Common myeloid progenitor, CD34-positive (primary cell): ENCODE results near the gene DCBLD2.

ENCODE experiments used
- CTCF ChIA-PET: fragments of 350-600 bp; sonication (Branson Sonifier 250); formaldehyde crosslinking; loops from one replicate; lab custom pipeline; 2021; ENCODE audit warnings: antibody characterized with exemption; lab: Charles Lee
- POLR2A ChIA-PET: fragments of 350-600 bp; sonication (Branson Sonifier 250); formaldehyde crosslinking; loops from one replicate; lab custom pipeline; 2021; ENCODE audit warnings: antibody characterized with exemption; lab: Charles Lee
- DNase-seq, 3 donors: peaks; one replicate each; pipeline versions ENCODE4 v3.0.0 to v3.0.0-alpha.2; 2013
- H3K27ac ChIP-seq, 2 experiments: 1 replicate in 1 of 2; 2 replicates in 1 of 2; pipeline ENCODE4 v1.7.0; 2013; ENCODE audit warnings: inconsistent platforms in 2 of 2, low read length in 2 of 2, mild to moderate bottlenecking in 2 of 2, low read depth in 1 of 2, moderate library complexity in 1 of 2; ENCODE audit not compliant: severe bottlenecking in 2 of 2, insufficient read depth in 1 of 2, poor library complexity in 1 of 2
- H3K27me3 ChIP-seq, 5 experiments: replicated peaks in 2 of 5; 1 replicate in 3 of 5; 2 replicates in 2 of 5; pipeline versions ENCODE4 v1.6.1 to v1.7.0; 2013; ENCODE audit warnings: low read length in 4 of 5, mild to moderate bottlenecking in 2 of 5, moderate library complexity in 2 of 5, inconsistent platforms in 1 of 5; ENCODE audit not compliant: insufficient read depth in 5 of 5, control insufficient read depth in 4 of 5
- H3K36me3 ChIP-seq, 4 experiments: 1 replicate in 2 of 4; 2 replicates in 2 of 4; pipeline versions ENCODE4 v1.6.1 to v1.7.0; 2013; ENCODE audit warnings: low read length in 3 of 4, control low read depth in 1 of 4, mild to moderate bottlenecking in 1 of 4; ENCODE audit not compliant: control insufficient read depth in 4 of 4, insufficient read depth in 4 of 4
- H3K4me1 ChIP-seq, 4 experiments: 1 replicate in 3 of 4; 2 replicates in 1 of 4; pipeline versions ENCODE4 v1.6.1 to v1.7.1; 2013; ENCODE audit warnings: low read length in 3 of 4, mild to moderate bottlenecking in 3 of 4, control low read depth in 1 of 4, inconsistent platforms in 1 of 4, moderate library complexity in 1 of 4; ENCODE audit not compliant: control insufficient read depth in 4 of 4, insufficient read depth in 4 of 4; ENCODE audit errors: control extremely low read depth in 1 of 4
- H3K4me3 ChIP-seq, 7 experiments: 1 replicate in 4 of 7; 2 replicates in 3 of 7; pipeline versions ENCODE4 v1.5.1 to v1.7.0; 2013; ENCODE audit warnings: mild to moderate bottlenecking in 7 of 7, low read length in 6 of 7, moderate library complexity in 6 of 7, inconsistent platforms in 2 of 7, low read depth in 2 of 7, control low read depth in 1 of 7; ENCODE audit not compliant: insufficient read depth in 4 of 7, control insufficient read depth in 1 of 7; ENCODE audit errors: extremely low read depth in 1 of 7
- H3K9me3 ChIP-seq, 5 experiments: 1 replicate in 4 of 5; 2 replicates in 1 of 5; pipeline versions ENCODE4 v1.6.1 to v1.7.1; 2013; ENCODE audit warnings: low read length in 4 of 5, mild to moderate bottlenecking in 2 of 5, inconsistent platforms in 1 of 5, low read depth in 1 of 5, moderate library complexity in 1 of 5; ENCODE audit not compliant: control insufficient read depth in 4 of 5, insufficient read depth in 2 of 5; ENCODE audit errors: control extremely low read depth in 1 of 5
- WGBS: methylation state at CpG from one replicate; pipeline ENCODE4 v1.1.5; 2013; ENCODE audit not compliant: insufficient coverage; 5-methylcytosine and 5-hydroxymethylcytosine counted together

DCBLD2 gene

DNA sequence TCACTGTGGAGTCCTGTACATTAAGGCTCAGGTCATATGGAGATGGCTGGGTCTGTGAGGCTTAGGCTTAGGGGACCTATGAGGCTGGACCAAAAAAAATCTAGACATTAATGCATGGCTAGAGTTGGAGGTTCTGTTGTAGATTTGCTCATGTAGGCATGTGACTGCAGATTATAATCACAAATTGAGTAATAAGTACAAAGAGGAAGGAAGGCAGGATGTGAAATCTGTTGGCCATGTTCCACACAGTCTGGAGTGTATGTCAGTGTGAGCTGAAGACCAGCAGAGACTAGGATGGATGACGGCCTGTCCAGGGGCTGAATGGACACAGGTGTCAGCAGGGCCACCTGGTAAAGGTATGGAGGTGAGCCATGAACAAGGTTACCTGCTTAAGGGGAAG, 138.4 kb downstream of the DCBLD2 start, which contains the start of gene ST3GAL6:
Gene ST3GAL6, plus strand, starts transcription at position 265 of the 400 bp plus-strand sequence. CDS start 5,101 bp downstream, outside the sequence.
- CTCF ChIA-PET = interaction anchor here (1.0 to 1.6 kb wide), 4 partner anchors 19 to 48 kb away, joined by 3 to 5 read pairs (median 3); no protein-coding TSS in a partner anchor
- H3K4me1 ChIP-seq = peaks cover 38 to 68% (median 47%) of the 10 kb centered on the region in 4 experiments
- peak within 1 kb of the TSS in 1 of 2 experiments; percentile 62 for H3K27ac ChIP-seq
- WGBS = 0% methylated on average over 1 of the region's 1 CpG
- H3K9me3 ChIP-seq = no peaks in the 10 kb centered on the region
- H3K36me3 ChIP-seq = peaks cover 0 to 6% (median under 1%) of the 10 kb centered on the region in 4 experiments
- peak; percentile 70 to 91 (median 86) for DNase-seq
- POLR2A ChIA-PET = interaction anchor here (1.0 kb wide), 1 partner anchor 31 kb away, joined by 5 read pairs; no protein-coding TSS in a partner anchor
- H3K4me3 ChIP-seq = peak within 1 kb of the TSS in 6 of 7 experiments; percentile 21 to 74 (median 38)
- no peaks in the 10 kb centered on the region for H3K27me3 ChIP-seq

DNA sequence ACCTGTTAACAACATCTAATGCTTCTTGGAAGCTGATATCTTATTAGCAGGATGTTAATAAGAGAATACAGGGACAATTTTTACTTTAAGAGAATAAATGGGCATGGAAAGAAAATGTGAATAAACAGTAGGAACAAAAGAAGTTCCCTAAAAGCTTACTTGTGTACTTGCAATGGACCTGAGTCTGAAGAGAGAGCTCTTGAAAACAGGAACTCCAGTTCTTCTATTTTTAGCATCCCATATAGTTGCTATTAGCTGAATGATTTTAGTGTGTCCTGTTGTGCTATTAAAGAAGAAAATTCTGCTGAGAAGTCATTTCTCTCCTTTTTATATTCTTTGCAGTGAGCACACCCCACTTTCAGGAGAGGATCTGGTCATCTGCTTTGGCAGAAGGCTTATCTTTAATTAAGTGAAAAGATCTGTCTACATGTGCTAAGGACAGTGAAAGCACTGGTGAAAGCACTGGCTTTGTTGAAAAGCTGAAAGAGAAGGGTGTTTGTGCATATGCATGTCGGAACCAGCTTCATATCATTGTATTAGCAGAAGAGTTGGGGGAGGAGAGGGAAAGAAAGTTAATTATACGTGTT, 139.8 kb downstream of the DCBLD2 start:
- Histone ChIP-seq H3K4me3 (peak overlapping the region in 5 of 7 experiments; percentile 6 to 58 (median 33)), H3K9me3 (no peaks in the 10 kb centered on the region), H3K27me3 (no peaks in the 10 kb centered on the region), H3K27ac (no peak overlapping the region), H3K36me3 (peaks cover 0 to 2% (median 0%) of the 10 kb centered on the region in 4 experiments), H3K4me1 (peaks cover 38 to 64% (median 47%) of the 10 kb centered on the region in 4 experiments)
- POLR2A ChIA-PET = no interaction called here
- peak in 2 of 3 donors; percentile 67 to 80 for DNase-seq
- WGBS = no CpG with 5 or more reads among the region's 2 CpGs
- CTCF ChIA-PET = interaction anchor here (1.0 to 1.9 kb wide), 5 partner anchors 8 to 26 kb away, joined by 3 to 6 read pairs (median 5); no protein-coding TSS in a partner anchor

DNA sequence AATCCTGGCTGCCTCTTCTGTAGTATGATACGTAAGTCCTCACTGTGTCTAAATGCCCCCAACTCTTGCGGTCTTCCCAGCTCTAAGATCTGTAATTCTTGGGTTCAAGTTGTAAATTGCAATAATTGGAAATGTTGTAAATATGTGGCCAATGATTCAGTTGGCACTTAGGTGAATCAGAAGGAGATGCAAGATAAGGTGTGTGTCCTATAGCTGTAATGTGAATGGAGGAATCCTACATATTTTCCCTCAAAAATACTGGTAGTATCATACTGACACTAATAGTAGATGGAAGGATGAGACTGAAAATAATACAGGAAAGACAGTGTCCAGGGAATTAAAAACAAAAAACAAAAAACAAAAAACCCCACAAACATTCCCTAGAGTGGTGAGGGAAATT, 141.9 kb downstream of the DCBLD2 start:
- no peaks in the 10 kb centered on the region for H3K36me3 ChIP-seq
- WGBS = 100% methylated on average over 1 of the region's 2 CpGs
- H3K27me3 ChIP-seq = no peaks in the 10 kb centered on the region
- no peaks in the 10 kb centered on the region for H3K9me3 ChIP-seq
- H3K27ac ChIP-seq = no peak overlapping the region
- H3K4me3 ChIP-seq = no peak overlapping the region
- POLR2A ChIA-PET = no interaction called here
- no peak for DNase-seq
- CTCF ChIA-PET = interaction anchor here (1.0 to 1.1 kb wide), 2 partner anchors 10 to 156 kb away, joined by 3 to 4 read pairs; no protein-coding TSS in a partner anchor
- H3K4me1 ChIP-seq = peaks cover 25 to 54% (median 33%) of the 10 kb centered on the region in 4 experiments

DNA sequence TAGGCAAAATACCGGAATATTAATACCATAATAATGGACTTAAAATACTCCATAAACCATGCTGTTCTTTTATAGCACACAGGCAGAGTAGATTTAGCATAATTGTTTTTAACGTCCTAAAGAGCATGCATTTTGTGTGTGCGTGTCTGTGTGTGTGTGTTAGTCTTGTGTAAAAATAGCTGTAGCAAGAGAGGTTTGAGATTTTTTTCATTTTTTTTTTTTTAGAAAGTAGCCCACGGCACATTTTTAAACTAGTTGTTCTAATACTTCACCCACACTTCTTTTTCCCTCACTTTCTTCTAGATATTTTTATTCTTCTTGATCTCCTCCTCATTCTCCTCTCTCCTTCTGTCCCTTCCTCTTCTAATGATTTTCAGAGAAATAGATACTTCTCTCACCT, 145.9 kb downstream of the DCBLD2 start:
- 82% methylated on average over 3 of the region's 4 CpGs for WGBS
- CTCF ChIA-PET = interaction anchor here (0.6 to 1.7 kb wide), 3 partner anchors 8 to 59 kb away, joined by 3 to 4 read pairs (median 3); no protein-coding TSS in a partner anchor
- no peak for DNase-seq

DNA sequence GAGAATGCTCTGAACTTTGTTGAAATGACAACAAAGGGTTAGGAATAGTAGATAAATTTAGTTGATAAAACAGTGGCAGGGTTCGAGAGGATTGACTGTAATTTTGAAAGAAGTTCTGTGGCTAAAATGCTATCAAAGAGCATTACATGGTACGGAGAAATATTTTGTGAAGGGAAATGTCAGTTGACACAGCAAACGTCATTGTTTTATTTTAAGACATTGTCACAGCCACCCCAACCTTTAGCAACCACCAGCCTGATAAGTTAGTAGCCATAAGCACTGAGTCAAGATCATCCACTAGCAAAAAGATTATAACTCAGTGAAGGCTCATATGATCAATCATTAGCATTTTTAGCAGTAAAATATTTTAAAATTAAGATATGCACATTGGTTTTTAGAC, 147.0 kb downstream of the DCBLD2 start:
- no peaks in the 10 kb centered on the region for H3K27me3 ChIP-seq
- peaks cover 0 to 11% (median 0%) of the 10 kb centered on the region in 4 experiments for H3K4me1 ChIP-seq
- no peaks in the 10 kb centered on the region for H3K9me3 ChIP-seq
- no peak for DNase-seq
- 100% methylated on average over 2 of the region's 3 CpGs for WGBS
- ChIA-PET POLR2A (no interaction called here), CTCF (interaction anchor here (1.7 kb wide), 1 partner anchor 7 kb away, joined by 6 read pairs; no protein-coding TSS in a partner anchor)
- no peaks in the 10 kb centered on the region for H3K36me3 ChIP-seq
- H3K4me3 ChIP-seq = no peak overlapping the region
- H3K27ac ChIP-seq = no peak overlapping the region

More for the DNA sequence above, 145.9 kb downstream of the DCBLD2 start:
- H3K9me3 ChIP-seq = no peaks in the 10 kb centered on the region
- H3K4me1 ChIP-seq = peaks cover 0 to 18% (median 0%) of the 10 kb centered on the region in 4 experiments
- no peaks in the 10 kb centered on the region for H3K36me3 ChIP-seq
- H3K4me3 ChIP-seq = no peak overlapping the region
- H3K27me3 ChIP-seq = no peaks in the 10 kb centered on the region
- no peak overlapping the region for H3K27ac ChIP-seq
- POLR2A ChIA-PET = interaction anchor here (0.7 kb wide), 1 partner anchor 9 kb away, joined by 3 read pairs; no protein-coding TSS in a partner anchor

DNA sequence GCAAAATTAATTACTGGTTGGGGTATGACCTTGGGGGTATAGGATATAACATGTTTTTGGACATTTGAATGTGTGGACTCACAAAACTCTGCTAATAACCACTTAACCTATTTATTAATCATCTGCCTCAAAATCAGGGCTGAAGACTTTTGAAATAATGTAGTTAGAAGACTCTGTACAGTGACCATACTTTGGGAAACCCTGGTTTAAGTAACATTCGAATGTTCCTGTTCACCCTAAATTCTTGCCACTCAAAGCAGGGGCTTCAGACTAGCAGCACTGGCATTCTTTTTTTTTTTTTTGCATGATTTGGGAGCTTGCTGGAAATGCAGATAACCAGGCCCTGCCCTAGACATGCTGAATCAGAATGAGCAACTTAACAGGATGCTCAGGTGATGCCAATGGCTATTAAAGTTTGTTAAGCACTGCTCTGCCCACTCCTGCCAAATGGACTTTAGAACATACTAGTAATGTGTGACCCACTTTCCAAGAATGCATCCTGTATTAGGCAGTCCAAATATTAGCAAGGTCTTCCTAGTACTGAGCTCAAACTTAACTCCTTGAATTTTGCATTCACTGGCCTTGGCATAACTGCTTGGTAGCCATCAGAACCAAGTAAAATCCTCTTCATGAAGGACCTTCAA, 151.1 kb downstream of the DCBLD2 start:
- CTCF ChIA-PET = interaction anchor here (0.7 to 1.3 kb wide), 3 partner anchors 10 to 149 kb away, joined by 3 to 4 read pairs (median 3); no protein-coding TSS in a partner anchor
- no peaks in the 10 kb centered on the region for H3K9me3 ChIP-seq
- H3K4me3 ChIP-seq = no peak overlapping the region
- no peak for DNase-seq
- H3K36me3 ChIP-seq = peaks cover 0 to 2% (median 0%) of the 10 kb centered on the region in 4 experiments
- no peaks in the 10 kb centered on the region for H3K4me1 ChIP-seq
- 100% methylated on average over 1 of the region's 1 CpG for WGBS
- H3K27ac ChIP-seq = no peak overlapping the region
- no peaks in the 10 kb centered on the region for H3K27me3 ChIP-seq
- POLR2A ChIA-PET = interaction anchor here (0.6 kb wide), 1 partner anchor 684 kb away, joined by 3 read pairs; no protein-coding TSS in a partner anchor
